WTC11 (cell line): Measurements from ENCODE around the gene RYR2. TPM values are rescaled to one million over a fixed set of nuclear protein-coding genes. Genes with fewer than 3 reads are reported as not detected.
A peak's percentile ranks its signal among the peaks of the same experiment; 100 is the strongest.

Experiments
- ATAC-seq: fragments of 200-7000 bp; cut with Tn5 transposase; 2 replicates; pipeline ENCODE4 v1.10.0; 2021; ENCODE audit warnings: mild to moderate bottlenecking, moderate library complexity
- CTCF ChIA-PET: fragments of 300-600 bp; sonication (Branson Sonifier 250); formaldehyde crosslinking; loops from one replicate; lab custom pipeline; 2021; ENCODE audit warnings: antibody characterized with exemption; lab: Charles Lee
- POLR2A ChIA-PET: fragments of 350-600 bp; sonication (Branson Sonifier 250); formaldehyde crosslinking; loops from one replicate; lab custom pipeline; 2021; ENCODE audit warnings: antibody characterized with exemption; lab: Charles Lee
- DNase-seq: peaks from one replicate; pipeline ENCODE4 v3.0.0; 2021; ENCODE audit warnings: low spot score
- H3K27ac Mint-ChIP-seq: 2 replicates; pipeline ENCODE4 v1.8.0; 2021; ENCODE audit warnings: mixed read lengths
- H3K27me3 Mint-ChIP-seq: 2 replicates; pipeline ENCODE4 v1.8.0; 2021; ENCODE audit warnings: low read depth, mild to moderate bottlenecking, moderate library complexity, mixed read lengths
- H3K36me3 Mint-ChIP-seq: 2 replicates; pipeline ENCODE4 v1.8.0; 2021; ENCODE audit warnings: mixed read lengths
- H3K4me1 Mint-ChIP-seq: 2 replicates; pipeline ENCODE4 v1.8.0; 2022; ENCODE audit warnings: mixed read lengths
- H3K4me3 Mint-ChIP-seq: 2 replicates; pipeline ENCODE4 v1.8.0; 2021; ENCODE audit warnings: mild to moderate bottlenecking, moderate library complexity, mixed read lengths
- H3K9me3 Mint-ChIP-seq: 2 replicates; pipeline ENCODE4 v1.8.0; 2021; ENCODE audit warnings: mixed read lengths
- CREM ChIP-seq: sonication (generic); formaldehyde crosslinking; IDR thresholded peaks from 2 replicates; pipeline ENCODE4 v1.8.1; 2022; ENCODE audit warnings: mild to moderate bottlenecking, missing genetic modification reagents, moderate library complexity
- ETV6 ChIP-seq: sonication (generic); formaldehyde crosslinking; IDR thresholded peaks from 2 replicates; pipeline ENCODE4 v1.8.1; 2022; ENCODE audit warnings: mild to moderate bottlenecking, missing genetic modification reagents
- FOXK1 ChIP-seq: sonication (generic); formaldehyde crosslinking; IDR thresholded peaks from 2 replicates; pipeline ENCODE4 v1.8.0; 2022; ENCODE audit warnings: mild to moderate bottlenecking, moderate library complexity, missing genetic modification reagents
- KAT7 ChIP-seq: sonication (generic); formaldehyde crosslinking; IDR thresholded peaks from 2 replicates; pipeline ENCODE4 v1.8.1; 2023; ENCODE audit warnings: missing genetic modification reagents, mild to moderate bottlenecking, borderline replicate concordance
- NFE2L1 ChIP-seq: sonication (generic); formaldehyde crosslinking; IDR thresholded peaks from 2 replicates; pipeline ENCODE4 v1.8.1; 2023; ENCODE audit warnings: missing genetic modification reagents
- RORB ChIP-seq: fragments of 250-450 bp; sonication (Bioruptor Pico); IDR thresholded peaks from 2 replicates; pipeline ENCODE4 v1.9.0; 2021; ENCODE audit warnings: mild to moderate bottlenecking
- SMAD3 ChIP-seq: sonication (generic); formaldehyde crosslinking; IDR thresholded peaks from 2 replicates; pipeline ENCODE4 v1.8.0; 2022; ENCODE audit warnings: missing genetic modification reagents, mild to moderate bottlenecking, borderline replicate concordance
- SOX15 ChIP-seq: fragments of 250-450 bp; sonication (Bioruptor Pico); IDR thresholded peaks from 2 replicates; pipeline ENCODE4 v1.9.0; 2021; ENCODE audit warnings: mild to moderate bottlenecking
- ZNF263 ChIP-seq: sonication (generic); formaldehyde crosslinking; IDR thresholded peaks from 2 replicates; pipeline ENCODE4 v1.8.1; 2022; ENCODE audit warnings: low read depth, mild to moderate bottlenecking, moderate library complexity, missing genetic modification reagents
- ZNF396 ChIP-seq: fragments of 250-450 bp; sonication (Bioruptor Pico); IDR thresholded peaks from 2 replicates; pipeline ENCODE4 v1.8.0; 2021; ENCODE audit warnings: mild to moderate bottlenecking, moderate library complexity, borderline replicate concordance
- total RNA-seq: library from RNA; stranded (reverse); gene quantifications from 3 replicates; pipeline ENCODE4 v1.2.3, GENCODE V29; 2021
- TF ChIP-seq, protein P1 (sequence below): sonication (generic); formaldehyde crosslinking; IDR thresholded peaks from 2 replicates; pipeline ENCODE4 v1.8.0; 2022; ENCODE audit warnings: missing genetic modification reagents
- TF ChIP-seq, protein P2 (sequence below): sonication (generic); formaldehyde crosslinking; IDR thresholded peaks from 2 replicates; pipeline ENCODE4 v1.8.1; 2023; ENCODE audit warnings: mild to moderate bottlenecking, missing genetic modification reagents, borderline replicate concordance
- TF ChIP-seq, protein P3 (sequence below): fragments of 250-450 bp; sonication (Bioruptor Pico); conservative IDR thresholded peaks from 2 replicates; pipeline ENCODE4 v1.9.0; 2021; ENCODE audit warnings: mild to moderate bottlenecking
- TF ChIP-seq, protein P4 (sequence below): sonication (generic); formaldehyde crosslinking; IDR thresholded peaks from 2 replicates; pipeline ENCODE4 v1.8.0; 2022; ENCODE audit warnings: mild to moderate bottlenecking, missing genetic modification reagents
- TF ChIP-seq, protein P5 (sequence below): fragments of 250-450 bp; sonication (Bioruptor Pico); IDR thresholded peaks from 2 replicates; pipeline ENCODE4 v1.9.0; 2021; ENCODE audit warnings: moderate library complexity, mild to moderate bottlenecking, inconsistent platforms, borderline replicate concordance
- TF ChIP-seq, protein P6 (sequence below): sonication (generic); formaldehyde crosslinking; IDR thresholded peaks from 2 replicates; pipeline ENCODE4 v1.8.1; 2022; ENCODE audit warnings: low read depth, missing genetic modification reagents, borderline replicate concordance
- TF ChIP-seq, protein P7 (sequence below): fragments of 250-450 bp; sonication (Bioruptor Pico); IDR thresholded peaks from 2 replicates; pipeline ENCODE4 v1.8.0; 2021; ENCODE audit warnings: mild to moderate bottlenecking

RYR2 gene
- total RNA-seq, 1 experiment from 2014 or later: 7.9 TPM

DNA sequence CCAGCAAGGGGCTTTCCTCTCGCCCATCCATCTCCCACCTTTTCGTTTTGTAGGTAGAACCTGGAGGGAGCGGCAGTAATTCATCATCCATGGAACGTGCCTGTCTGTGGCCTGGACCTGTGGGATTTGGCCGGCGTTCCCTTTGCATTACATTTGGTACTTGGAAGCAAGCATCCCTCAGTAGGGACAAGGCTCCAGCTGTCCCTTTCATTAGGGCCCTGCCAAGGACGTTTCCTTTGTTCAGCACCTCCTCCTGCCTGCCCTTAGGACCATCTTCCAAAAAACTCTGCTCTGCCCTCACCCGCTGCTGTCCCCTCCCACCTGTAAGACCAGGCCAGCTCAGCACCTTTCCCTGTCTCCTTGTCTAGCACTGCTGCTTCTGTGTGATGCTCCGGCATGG is 62.1 kb downstream of the RYR2 start:
- POLR2A ChIA-PET: no interaction called here
- H3K27ac Mint-ChIP-seq: no peak overlapping the region
- DNase-seq: no peak
- TF ChIP-seq SMAD3 (CRISPR knock-in tag): no peak
- no peak for TF ChIP-seq ETV6
- TF ChIP-seq, protein P1, sequence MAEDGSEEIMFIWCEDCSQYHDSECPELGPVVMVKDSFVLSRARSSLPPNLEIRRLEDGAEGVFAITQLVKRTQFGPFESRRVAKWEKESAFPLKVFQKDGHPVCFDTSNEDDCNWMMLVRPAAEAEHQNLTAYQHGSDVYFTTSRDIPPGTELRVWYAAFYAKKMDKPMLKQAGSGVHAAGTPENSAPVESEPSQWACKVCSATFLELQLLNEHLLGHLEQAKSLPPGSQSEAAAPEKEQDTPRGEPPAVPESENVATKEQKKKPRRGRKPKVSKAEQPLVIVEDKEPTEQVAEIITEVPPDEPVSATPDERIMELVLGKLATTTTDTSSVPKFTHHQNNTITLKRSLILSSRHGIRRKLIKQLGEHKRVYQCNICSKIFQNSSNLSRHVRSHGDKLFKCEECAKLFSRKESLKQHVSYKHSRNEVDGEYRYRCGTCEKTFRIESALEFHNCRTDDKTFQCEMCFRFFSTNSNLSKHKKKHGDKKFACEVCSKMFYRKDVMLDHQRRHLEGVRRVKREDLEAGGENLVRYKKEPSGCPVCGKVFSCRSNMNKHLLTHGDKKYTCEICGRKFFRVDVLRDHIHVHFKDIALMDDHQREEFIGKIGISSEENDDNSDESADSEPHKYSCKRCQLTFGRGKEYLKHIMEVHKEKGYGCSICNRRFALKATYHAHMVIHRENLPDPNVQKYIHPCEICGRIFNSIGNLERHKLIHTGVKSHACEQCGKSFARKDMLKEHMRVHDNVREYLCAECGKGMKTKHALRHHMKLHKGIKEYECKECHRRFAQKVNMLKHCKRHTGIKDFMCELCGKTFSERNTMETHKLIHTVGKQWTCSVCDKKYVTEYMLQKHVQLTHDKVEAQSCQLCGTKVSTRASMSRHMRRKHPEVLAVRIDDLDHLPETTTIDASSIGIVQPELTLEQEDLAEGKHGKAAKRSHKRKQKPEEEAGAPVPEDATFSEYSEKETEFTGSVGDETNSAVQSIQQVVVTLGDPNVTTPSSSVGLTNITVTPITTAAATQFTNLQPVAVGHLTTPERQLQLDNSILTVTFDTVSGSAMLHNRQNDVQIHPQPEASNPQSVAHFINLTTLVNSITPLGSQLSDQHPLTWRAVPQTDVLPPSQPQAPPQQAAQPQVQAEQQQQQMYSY (CRISPR knock-in tag): no peak
- TF ChIP-seq, protein P2, sequence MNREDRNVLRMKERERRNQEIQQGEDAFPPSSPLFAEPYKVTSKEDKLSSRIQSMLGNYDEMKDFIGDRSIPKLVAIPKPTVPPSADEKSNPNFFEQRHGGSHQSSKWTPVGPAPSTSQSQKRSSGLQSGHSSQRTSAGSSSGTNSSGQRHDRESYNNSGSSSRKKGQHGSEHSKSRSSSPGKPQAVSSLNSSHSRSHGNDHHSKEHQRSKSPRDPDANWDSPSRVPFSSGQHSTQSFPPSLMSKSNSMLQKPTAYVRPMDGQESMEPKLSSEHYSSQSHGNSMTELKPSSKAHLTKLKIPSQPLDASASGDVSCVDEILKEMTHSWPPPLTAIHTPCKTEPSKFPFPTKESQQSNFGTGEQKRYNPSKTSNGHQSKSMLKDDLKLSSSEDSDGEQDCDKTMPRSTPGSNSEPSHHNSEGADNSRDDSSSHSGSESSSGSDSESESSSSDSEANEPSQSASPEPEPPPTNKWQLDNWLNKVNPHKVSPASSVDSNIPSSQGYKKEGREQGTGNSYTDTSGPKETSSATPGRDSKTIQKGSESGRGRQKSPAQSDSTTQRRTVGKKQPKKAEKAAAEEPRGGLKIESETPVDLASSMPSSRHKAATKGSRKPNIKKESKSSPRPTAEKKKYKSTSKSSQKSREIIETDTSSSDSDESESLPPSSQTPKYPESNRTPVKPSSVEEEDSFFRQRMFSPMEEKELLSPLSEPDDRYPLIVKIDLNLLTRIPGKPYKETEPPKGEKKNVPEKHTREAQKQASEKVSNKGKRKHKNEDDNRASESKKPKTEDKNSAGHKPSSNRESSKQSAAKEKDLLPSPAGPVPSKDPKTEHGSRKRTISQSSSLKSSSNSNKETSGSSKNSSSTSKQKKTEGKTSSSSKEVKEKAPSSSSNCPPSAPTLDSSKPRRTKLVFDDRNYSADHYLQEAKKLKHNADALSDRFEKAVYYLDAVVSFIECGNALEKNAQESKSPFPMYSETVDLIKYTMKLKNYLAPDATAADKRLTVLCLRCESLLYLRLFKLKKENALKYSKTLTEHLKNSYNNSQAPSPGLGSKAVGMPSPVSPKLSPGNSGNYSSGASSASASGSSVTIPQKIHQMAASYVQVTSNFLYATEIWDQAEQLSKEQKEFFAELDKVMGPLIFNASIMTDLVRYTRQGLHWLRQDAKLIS: no peak
- TF ChIP-seq ZNF263 (CRISPR knock-in tag): no peak
- TF ChIP-seq, protein P3, sequence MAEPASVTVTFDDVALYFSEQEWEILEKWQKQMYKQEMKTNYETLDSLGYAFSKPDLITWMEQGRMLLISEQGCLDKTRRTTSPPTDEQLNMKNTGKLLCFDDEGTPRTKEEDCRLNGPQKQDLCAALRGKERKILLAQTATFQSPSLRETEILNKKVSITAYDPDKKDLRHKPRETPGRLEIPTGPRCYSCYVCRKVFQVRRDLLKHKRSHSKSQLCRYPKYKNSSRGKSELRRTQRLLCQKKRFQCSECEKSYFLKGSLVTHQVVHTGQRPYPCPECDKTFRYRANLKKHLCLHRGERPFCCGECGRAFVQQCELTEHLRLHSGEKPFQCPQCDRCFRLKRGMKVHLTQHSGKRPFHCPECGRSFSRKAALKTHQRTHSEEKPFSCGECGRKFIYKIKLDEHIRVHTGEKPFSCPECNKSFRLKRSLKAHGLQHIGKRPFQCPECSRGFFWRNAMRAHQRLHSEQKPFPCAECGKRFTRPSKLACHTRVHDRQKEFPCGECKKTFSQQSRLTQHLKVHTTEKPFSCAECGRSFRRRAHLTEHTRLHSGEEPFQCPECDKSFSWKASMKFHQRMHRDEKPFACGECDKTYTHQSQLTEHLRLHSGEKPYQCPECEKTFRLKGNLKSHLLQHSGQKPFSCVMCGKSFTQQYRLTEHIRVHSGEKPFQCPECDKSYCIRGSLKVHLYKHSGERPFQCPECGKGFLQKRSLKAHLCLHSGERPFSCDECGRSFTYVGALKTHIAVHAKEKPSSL (CRISPR knock-in tag): no peak
- no peak for TF ChIP-seq RORB (CRISPR knock-in tag)
- TF ChIP-seq ZNF396 (CRISPR knock-in tag): no peak
- TF ChIP-seq NFE2L1 (CRISPR knock-in tag): no peak
- TF ChIP-seq, all 79 proteins: peak for 0
- Mint-ChIP-seq H3K4me1 (peaks cover 47% of the 10 kb centered on the region), H3K4me3 (no peak overlapping the region), H3K9me3 (no peaks in the 10 kb centered on the region), H3K27me3 (no peaks in the 10 kb centered on the region), H3K36me3 (no peaks in the 10 kb centered on the region)
- no peak for ATAC-seq
- CTCF ChIA-PET: no interaction called here

DNA sequence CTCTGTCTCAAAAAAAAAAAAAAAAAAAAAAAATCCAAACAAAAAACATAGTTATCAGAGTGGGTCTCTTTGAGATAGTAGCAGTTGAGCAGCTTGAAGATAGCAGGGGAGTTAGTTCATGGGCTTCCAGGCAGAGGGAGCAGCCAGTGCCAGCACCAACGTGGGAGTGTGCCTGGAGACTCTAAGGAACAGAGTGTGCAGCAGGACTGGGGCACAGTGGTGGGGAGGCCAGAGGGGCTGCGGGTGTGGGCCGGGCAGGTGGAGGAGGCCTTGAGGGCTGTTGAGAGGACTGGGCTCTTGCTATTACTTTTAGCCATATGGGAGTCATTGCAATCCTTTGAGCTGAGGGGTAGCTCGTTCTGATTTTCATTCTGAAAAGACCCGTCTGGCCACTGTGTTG is 63.8 kb downstream of the RYR2 start:
- POLR2A ChIA-PET: no interaction called here

More for the DNA sequence above, 63.8 kb downstream of the RYR2 start:
- Mint-ChIP-seq H3K27me3 (no peaks in the 10 kb centered on the region), H3K27ac (0 out of 2 replicates have a peak overlapping the region, but pooled peaks have one; percentile 86), H3K36me3 (no peaks in the 10 kb centered on the region), H3K4me1 (peaks cover 51% of the 10 kb centered on the region), H3K9me3 (no peaks in the 10 kb centered on the region), H3K4me3 (no peak overlapping the region)
- CTCF ChIA-PET: interaction anchor here (0.6 to 1.4 kb wide), 2 partner anchors 281 to 461 kb away, joined by 3 to 4 read pairs; no protein-coding TSS in a partner anchor
- no peak for ATAC-seq
- TF ChIP-seq SOX15 (CRISPR knock-in tag): no peak
- TF ChIP-seq, protein P4, sequence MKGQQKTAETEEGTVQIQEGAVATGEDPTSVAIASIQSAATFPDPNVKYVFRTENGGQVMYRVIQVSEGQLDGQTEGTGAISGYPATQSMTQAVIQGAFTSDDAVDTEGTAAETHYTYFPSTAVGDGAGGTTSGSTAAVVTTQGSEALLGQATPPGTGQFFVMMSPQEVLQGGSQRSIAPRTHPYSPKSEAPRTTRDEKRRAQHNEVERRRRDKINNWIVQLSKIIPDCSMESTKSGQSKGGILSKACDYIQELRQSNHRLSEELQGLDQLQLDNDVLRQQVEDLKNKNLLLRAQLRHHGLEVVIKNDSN (CRISPR knock-in tag): no peak
- no peak for TF ChIP-seq KAT7 (CRISPR knock-in tag)
- TF ChIP-seq FOXK1: no peak
- TF ChIP-seq, protein P5, sequence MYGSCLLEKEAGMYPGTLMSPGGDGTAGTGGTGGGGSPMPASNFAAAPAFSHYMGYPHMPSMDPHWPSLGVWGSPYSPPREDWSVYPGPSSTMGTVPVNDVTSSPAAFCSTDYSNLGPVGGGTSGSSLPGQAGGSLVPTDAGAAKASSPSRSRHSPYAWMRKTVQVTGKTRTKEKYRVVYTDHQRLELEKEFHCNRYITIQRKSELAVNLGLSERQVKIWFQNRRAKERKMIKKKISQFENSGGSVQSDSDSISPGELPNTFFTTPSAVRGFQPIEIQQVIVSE (CRISPR knock-in tag): no peak
- no peak for TF ChIP-seq CREM (CRISPR knock-in tag)
- TF ChIP-seq, protein P6, sequence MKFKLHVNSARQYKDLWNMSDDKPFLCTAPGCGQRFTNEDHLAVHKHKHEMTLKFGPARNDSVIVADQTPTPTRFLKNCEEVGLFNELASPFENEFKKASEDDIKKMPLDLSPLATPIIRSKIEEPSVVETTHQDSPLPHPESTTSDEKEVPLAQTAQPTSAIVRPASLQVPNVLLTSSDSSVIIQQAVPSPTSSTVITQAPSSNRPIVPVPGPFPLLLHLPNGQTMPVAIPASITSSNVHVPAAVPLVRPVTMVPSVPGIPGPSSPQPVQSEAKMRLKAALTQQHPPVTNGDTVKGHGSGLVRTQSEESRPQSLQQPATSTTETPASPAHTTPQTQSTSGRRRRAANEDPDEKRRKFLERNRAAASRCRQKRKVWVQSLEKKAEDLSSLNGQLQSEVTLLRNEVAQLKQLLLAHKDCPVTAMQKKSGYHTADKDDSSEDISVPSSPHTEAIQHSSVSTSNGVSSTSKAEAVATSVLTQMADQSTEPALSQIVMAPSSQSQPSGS (CRISPR knock-in tag): no peak
- TF ChIP-seq, protein P7, sequence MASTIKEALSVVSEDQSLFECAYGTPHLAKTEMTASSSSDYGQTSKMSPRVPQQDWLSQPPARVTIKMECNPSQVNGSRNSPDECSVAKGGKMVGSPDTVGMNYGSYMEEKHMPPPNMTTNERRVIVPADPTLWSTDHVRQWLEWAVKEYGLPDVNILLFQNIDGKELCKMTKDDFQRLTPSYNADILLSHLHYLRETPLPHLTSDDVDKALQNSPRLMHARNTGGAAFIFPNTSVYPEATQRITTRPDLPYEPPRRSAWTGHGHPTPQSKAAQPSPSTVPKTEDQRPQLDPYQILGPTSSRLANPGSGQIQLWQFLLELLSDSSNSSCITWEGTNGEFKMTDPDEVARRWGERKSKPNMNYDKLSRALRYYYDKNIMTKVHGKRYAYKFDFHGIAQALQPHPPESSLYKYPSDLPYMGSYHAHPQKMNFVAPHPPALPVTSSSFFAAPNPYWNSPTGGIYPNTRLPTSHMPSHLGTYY: no peak
- no peak for DNase-seq
